Gastrocnemius medialis (tissue), 4 donors: Measurements from ENCODE around the gene ATP6V1E1. TPM values are rescaled to one million over a fixed set of nuclear protein-coding genes. Genes with fewer than 3 reads are reported as not detected.

ENCODE experiments used
- ATAC-seq, 2 donors: fragments of 150-250 bp; one replicate each; pipeline ENCODE4 v1.9.1; 2016
- DNase-seq, 2 donors: peaks; one replicate each; pipeline ENCODE4 v3.0.0-alpha.2; 2019
- H3K27ac ChIP-seq, 4 donors: fragments of 200-600 bp; sonication (generic); 1 replicate in 1 of 4; 2 replicates in 3 of 4; pipeline ENCODE4 v1.5.1; 2016 to 2018; ENCODE audit warnings: mild to moderate bottlenecking in 2 of 4, moderate library complexity in 1 of 4
- H3K27me3 ChIP-seq, 3 donors: fragments of 200-600 bp; sonication (generic) in 2 of 3; 1 replicate in 1 of 3; 2 replicates in 2 of 3; pipeline versions ENCODE4 v1.5.1 to v1.6.0; 2016 to 2019; ENCODE audit warnings: mild to moderate bottlenecking in 1 of 3, moderate library complexity in 1 of 3
- H3K36me3 ChIP-seq, 2 donors: fragments of 200-600 bp; sonication (generic) in 1 of 2; one replicate each; pipeline ENCODE4 v1.5.1; 2017 to 2018
- H3K4me1 ChIP-seq, 2 donors: fragments of 200-600 bp; sonication (generic) in 1 of 2; one replicate each; pipeline ENCODE4 v1.5.1; 2016 to 2017; ENCODE audit warnings: mild to moderate bottlenecking in 2 of 2
- H3K4me3 ChIP-seq, 4 donors: fragments of 200-600 bp; sonication (generic) in 3 of 4; 1 replicate in 1 of 4; 2 replicates in 3 of 4; pipeline ENCODE4 v1.5.1; 2016 to 2019; ENCODE audit warnings: mild to moderate bottlenecking in 2 of 4
- H3K9me3 ChIP-seq, 3 donors: fragments of 200-600 bp; sonication (generic) in 2 of 3; 1 replicate in 1 of 3; 2 replicates in 2 of 3; pipeline ENCODE4 v1.5.1; 2016 to 2019
- CTCF ChIP-seq, 5 experiments: fragments of 450-650 bp in 3 of 5; fragments of 200-600 bp in 2 of 5; sonication (generic) in 2 of 5; IDR thresholded peaks in 4 of 5; conservative IDR thresholded peaks in 1 of 5; 1 replicate in 4 of 5; 2 replicates in 1 of 5; pipeline ENCODE4 v1.5.1; 2016 to 2019; ENCODE audit warnings: antibody characterized with exemption in 5 of 5, mild to moderate bottlenecking in 3 of 5, moderate library complexity in 3 of 5
- POLR2A ChIP-seq, 2 donors: fragments of 450-650 bp; IDR thresholded peaks; one replicate each; pipeline ENCODE4 v1.6.1; 2017; ENCODE audit warnings: antibody characterized with exemption in 2 of 2, mild to moderate bottlenecking in 2 of 2, moderate library complexity in 2 of 2
- in situ Hi-C, 4 donors: fragments of 200-750 bp; cut with MboI; loops; one replicate each; pipeline versions ENCODE4 v1.15.0 to v1.8.0; 2017; ENCODE audit warnings: low sequenced_read_pairs in 4 of 4
- intact Hi-C: fragments of 100-400 bp; cut with DNase I; formaldehyde crosslinking; loops from one replicate; pipeline ENCODE4 v1.15.1; 2023; ENCODE audit warnings: low total_unique reads
- total RNA-seq, 4 donors: library from RNA; depleted of rRNA; stranded (reverse); fragments of >200 nt; gene quantifications; one replicate each; pipeline versions ENCODE4 v1.1.0 to v1.2.3, GENCODE V29; 2016

The ATP6V1E1 gene
- total RNA-seq, 4 donors from 2014 or later: 243 to 279 (median 250) TPM

GRCh38 chr22:17548756-17549035, 79.9 kb downstream of the ATP6V1E1 start:
- Histone ChIP-seq H3K9me3 (no peaks in the 10 kb centered on the region), H3K36me3 (peaks cover 0 to 38% of the 10 kb centered on the region in 2 donors), H3K27ac (no peak overlapping the region), H3K27me3 (no peaks in the 10 kb centered on the region), H3K4me3 (no peak overlapping the region), H3K4me1 (no peaks in the 10 kb centered on the region)
- in situ Hi-C loops (no loop called here), intact Hi-C loops (no loop called here)
- no peak for TF ChIP-seq POLR2A (IDR thresholded peaks at IDR 0.05)
- TF ChIP-seq CTCF (IDR thresholded peaks at IDR 0.05 in 4 of 5, conservative IDR thresholded peaks at IDR 0.05 in 1 of 5): no peak
- ATAC-seq: no peak
- DNase-seq: no peak

- H3K4me1 ChIP-seq: no peaks in the 10 kb centered on the region
- H3K9me3 ChIP-seq: no peaks in the 10 kb centered on the region
- intact Hi-C loops: no loop called here
- no peak overlapping the region for H3K27ac ChIP-seq
- ATAC-seq: no peak
- no peaks in the 10 kb centered on the region for H3K27me3 ChIP-seq
- in situ Hi-C loops: no loop called here
- DNase-seq: no peak
- H3K4me3 ChIP-seq: no peak overlapping the region
- no peak for TF ChIP-seq POLR2A (IDR thresholded peaks at IDR 0.05)
- TF ChIP-seq CTCF (IDR thresholded peaks at IDR 0.05 in 4 of 5, conservative IDR thresholded peaks at IDR 0.05 in 1 of 5): no peak
- peaks cover 0 to 36% of the 10 kb centered on the region in 2 donors for H3K36me3 ChIP-seq
These were observed 80.4 kb downstream of the ATP6V1E1 start for GRCh38 chr22:17548010-17548755.

GRCh38 chr22:17542452-17542851, 86.1 kb downstream of the ATP6V1E1 start:
- in situ Hi-C loops (no loop called here), intact Hi-C loops (no loop called here)
- Histone ChIP-seq H3K4me3 (no peak overlapping the region), H3K36me3 (peaks cover 0 to 50% of the 10 kb centered on the region in 2 donors), H3K27me3 (no peaks in the 10 kb centered on the region), H3K9me3 (no peaks in the 10 kb centered on the region), H3K4me1 (no peaks in the 10 kb centered on the region), H3K27ac (no peak overlapping the region)
- TF ChIP-seq POLR2A (IDR thresholded peaks at IDR 0.05) (no peak), CTCF (IDR thresholded peaks at IDR 0.05 in 4 of 5, conservative IDR thresholded peaks at IDR 0.05 in 1 of 5) (no peak)
- ATAC-seq (no peak), DNase-seq (no peak)

Other genes with a start within 250 kb of the ATP6V1E1 start
- 10 to 100 TPM in 3 of 4 donors, 1 to 10 TPM in 1; 9.3 to 22.2 (median 13.3) TPM for gene SLC25A18, start 65.3 kb downstream of the ATP6V1E1 start, total RNA-seq
- 100 to 1,000 TPM; 162 to 310 (median 231) TPM for gene BCL2L13, start 10.0 kb upstream of the ATP6V1E1 start, total RNA-seq
- gene BID, start 145.7 kb upstream of the ATP6V1E1 start, total RNA-seq: 10 to 100 TPM in 2 of 4 donors, 1 to 10 TPM in 2; 5.1 to 23.7 (median 9.8) TPM